OCI-LY3 (cell line): Measurements from ENCODE around the gene OBSCN.

Experiments
- EZH2phosphoT487 ChIP-seq: fragments of 200-600 bp; shearing (Covaris generic); IDR thresholded peaks from 2 replicates; pipeline ENCODE4 v1.6.1; 2018; ENCODE audit warnings: antibody characterized with exemption, mixed run types, low read depth
- TF ChIP-seq, protein P1 (sequence below): fragments of 200-600, 300-600 bp; sonication (generic); IDR thresholded peaks from 2 replicates; pipeline ENCODE4 v1.5.1; 2014; ENCODE audit warnings: antibody characterized with exemption, low read length, low read depth

DNA sequence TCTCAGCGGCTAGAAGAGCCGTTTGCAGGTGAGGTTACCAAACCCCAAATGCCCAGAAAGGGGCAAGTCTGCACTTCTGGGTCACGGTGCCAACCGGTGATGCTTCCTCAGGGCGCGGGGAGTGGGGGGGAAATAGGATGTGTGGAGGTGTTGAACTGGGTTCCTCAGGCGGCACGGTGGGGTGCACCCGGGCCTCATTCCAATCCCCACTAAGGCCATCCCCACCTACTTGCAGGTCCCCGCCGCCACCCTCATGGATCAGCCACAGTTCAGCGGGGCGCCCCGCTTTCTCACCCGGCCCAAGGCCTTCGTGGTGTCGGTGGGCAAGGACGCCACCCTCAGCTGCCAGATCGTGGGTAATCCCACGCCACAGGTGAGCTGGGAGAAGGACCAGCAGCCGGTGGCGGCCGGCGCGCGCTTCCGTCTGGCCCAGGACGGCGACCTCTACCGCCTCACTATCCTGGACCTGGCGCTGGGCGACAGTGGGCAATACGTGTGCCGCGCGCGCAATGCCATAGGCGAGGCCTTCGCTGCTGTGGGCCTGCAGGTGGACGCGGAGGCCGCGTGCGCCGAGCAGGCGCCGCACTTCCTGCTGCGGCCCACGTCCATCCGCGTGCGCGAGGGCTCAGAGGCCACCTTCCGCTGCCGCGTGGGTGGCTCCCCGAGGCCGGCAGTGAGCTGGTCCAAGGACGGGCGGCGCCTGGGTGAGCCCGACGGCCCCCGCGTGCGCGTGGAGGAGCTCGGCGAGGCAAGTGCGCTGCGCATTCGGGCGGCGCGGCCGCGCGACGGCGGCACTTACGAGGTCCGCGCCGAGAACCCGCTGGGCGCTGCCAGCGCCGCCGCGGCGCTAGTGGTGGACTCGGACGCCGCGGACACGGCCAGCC lies 3.9 kb downstream of the OBSCN start:
- TF ChIP-seq, protein P1, sequence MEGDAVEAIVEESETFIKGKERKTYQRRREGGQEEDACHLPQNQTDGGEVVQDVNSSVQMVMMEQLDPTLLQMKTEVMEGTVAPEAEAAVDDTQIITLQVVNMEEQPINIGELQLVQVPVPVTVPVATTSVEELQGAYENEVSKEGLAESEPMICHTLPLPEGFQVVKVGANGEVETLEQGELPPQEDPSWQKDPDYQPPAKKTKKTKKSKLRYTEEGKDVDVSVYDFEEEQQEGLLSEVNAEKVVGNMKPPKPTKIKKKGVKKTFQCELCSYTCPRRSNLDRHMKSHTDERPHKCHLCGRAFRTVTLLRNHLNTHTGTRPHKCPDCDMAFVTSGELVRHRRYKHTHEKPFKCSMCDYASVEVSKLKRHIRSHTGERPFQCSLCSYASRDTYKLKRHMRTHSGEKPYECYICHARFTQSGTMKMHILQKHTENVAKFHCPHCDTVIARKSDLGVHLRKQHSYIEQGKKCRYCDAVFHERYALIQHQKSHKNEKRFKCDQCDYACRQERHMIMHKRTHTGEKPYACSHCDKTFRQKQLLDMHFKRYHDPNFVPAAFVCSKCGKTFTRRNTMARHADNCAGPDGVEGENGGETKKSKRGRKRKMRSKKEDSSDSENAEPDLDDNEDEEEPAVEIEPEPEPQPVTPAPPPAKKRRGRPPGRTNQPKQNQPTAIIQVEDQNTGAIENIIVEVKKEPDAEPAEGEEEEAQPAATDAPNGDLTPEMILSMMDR: no peak
- no peak for TF ChIP-seq EZH2phosphoT487
